ENCODE results near the gene LRFN4.

GRCh38 chr11:66820901-66821300 lies 36.0 kb upstream of the LRFN4 start:
- TF ChIP-seq ARNTL (CRISPR knock-in tag; IDR thresholded peaks at IDR 0.05; ENCODE audit: borderline replicate concordance, low read depth) (no peak), CREB5 (CRISPR knock-in tag; IDR thresholded peaks at IDR 0.05; ENCODE audit: low read depth) (no peak), ZFP30 (CRISPR knock-in tag; IDR thresholded peaks at IDR 0.05) (no peak), PATZ1 (CRISPR knock-in tag; IDR thresholded peaks at IDR 0.05; ENCODE audit: borderline replicate concordance) (no peak), CSDC2 (CRISPR knock-in tag; IDR thresholded peaks at IDR 0.05) (no peak), PPARA (CRISPR knock-in tag; IDR thresholded peaks at IDR 0.05; ENCODE audit: borderline replicate concordance) (no peak), ZFP3 (CRISPR knock-in tag; IDR thresholded peaks at IDR 0.05) (no peak), RARB (CRISPR knock-in tag; IDR thresholded peaks at IDR 0.05) (no peak)

All from SK-N-SH treated with all-trans-retinoic acid at 6 μM for 48 hours (cell line).